SHP77 (cell line): ENCODE measurements around the gene CLCN4.

Source experiments
- DNase-seq, 2 experiments: peaks; one replicate each; lab custom pipeline; 2025; lab: John Stamatoyannopoulos, UW

Gene CLCN4

DNA sequence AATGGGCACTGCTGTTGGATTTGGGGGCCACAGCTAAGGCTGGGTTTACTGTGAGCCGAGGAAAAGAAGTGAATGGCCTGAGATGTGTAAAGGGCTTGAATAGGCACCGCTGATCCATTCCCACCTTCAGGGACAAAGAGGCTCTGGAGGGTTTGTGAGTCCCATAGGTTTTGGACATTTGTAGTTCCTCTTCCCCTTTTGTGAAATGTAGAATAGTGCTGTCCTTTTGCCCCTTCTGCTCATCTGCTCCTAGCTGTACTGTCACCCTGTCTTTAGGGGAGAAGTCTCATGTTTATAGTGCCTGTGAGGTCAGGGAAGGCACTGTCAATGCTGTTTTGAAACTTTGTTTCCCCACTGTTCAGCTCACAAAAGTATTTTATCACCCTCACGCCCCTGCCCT is 26.4 kb upstream of the CLCN4 start:
- DNase-seq, result no peak

DNA sequence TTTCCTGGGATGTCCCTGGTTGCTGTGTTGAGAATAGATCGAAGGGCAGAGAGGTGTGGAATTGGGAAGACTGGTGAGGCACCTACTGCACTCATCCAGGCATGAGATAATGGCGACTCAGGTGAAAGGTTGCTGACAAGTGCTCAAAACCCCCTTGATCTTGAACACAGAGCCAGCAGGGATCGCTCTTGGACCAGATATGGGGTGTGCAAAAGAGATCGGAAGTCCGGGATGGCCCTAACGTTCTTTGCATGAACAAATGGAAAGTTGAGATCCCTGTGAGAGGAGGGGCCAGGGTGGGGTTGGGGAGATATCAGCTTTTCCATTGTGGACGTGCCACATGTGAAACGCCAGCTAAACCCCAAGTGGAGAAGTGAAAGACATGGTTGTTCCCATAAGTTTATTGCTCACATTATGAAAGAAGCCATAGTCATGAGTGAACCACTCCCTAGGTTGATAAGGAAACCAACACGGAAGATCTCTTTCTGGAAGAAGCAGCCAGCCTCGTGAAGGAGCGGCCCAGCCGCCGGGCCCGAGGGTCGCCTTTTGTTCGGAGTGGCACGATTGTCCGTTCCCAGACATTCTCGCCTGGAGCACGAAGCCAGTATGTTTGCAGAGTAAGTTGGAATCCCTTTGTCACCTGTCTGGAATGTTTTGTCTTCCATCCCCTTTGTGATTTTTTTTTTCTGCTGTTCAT is 22.6 kb upstream of the CLCN4 start:
- no peak for DNase-seq

DNA sequence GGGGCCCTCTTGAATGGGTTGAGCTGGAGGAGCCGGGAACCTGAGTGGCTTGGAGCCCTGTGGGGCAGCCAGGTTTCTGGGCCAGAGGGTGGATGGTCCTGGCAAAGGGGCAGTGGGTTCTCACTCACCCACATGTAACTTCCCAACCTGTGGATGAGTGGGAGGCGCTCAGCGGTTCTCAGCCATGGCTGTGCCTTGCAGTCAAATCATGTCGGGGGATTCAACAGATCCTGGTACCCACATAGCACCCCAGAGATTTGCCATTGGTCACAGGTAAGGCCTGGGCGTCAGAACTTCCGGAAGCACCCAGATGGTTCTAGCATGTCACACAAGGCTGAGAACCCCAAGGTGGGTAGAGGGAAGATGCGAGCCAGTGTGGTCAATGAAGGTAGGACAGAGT is 21.9 kb upstream of the CLCN4 start:
- no peak for DNase-seq

DNA sequence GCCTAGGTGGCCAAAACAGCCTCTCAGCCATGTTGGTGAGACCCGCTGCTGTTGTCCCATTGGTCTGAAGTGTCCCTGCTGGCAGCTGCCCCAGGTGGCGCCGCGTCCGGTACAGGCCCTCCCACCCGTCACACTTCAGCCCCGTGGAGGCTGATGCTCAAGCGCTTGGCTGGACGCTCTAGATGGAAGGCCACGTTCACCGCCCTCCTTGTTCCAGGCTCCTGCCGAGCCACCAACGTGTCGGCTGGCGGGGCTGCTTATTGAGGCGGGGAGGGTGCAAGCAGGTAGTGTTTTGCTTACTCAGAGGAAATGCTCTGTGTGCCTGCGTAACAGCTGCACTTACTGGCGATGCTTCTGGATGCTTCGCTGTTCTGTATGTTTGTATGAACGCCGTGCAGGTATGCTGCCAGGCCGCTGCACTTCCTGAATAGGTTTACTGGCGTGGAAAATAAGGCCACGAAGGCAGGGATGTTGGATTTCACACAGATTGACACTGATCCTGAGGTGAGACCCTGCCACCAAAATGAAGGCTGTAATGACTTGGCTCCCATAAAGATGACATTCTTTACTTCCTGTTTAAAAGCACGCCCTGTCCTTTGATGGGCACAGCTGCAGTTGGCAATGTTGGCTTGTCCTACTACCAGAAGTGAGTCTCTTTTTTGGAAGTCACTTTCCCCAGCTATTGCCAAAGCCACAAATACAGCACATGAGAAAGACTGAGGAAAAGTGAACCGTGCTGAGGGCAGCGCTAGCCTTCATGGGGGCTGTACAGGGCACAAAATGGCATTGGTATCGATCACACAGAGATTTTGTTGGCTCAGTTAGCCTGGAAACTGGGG is 21.0 kb upstream of the CLCN4 start:
- DNase-seq, result no peak

DNA sequence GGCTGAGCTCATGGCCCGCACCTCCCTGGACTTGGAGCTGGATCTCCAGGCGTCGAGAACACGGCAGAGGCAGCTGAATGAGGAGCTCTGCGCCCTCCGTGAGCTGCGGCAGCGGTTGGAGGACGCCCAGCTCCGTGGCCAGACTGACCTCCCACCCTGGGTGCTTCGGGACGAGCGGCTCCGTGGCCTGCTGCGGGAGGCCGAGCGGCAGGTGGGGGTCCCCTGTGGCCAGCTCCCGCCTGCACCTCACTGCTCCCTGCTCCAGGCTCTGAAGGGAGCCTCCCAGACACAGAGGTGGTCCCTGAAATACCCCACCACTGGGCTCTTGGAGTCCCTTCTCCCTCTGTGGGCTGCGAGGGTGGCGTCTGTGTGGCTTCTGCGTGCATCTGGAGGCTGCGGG is 18.0 kb upstream of the CLCN4 start:
- no peak for DNase-seq

DNA sequence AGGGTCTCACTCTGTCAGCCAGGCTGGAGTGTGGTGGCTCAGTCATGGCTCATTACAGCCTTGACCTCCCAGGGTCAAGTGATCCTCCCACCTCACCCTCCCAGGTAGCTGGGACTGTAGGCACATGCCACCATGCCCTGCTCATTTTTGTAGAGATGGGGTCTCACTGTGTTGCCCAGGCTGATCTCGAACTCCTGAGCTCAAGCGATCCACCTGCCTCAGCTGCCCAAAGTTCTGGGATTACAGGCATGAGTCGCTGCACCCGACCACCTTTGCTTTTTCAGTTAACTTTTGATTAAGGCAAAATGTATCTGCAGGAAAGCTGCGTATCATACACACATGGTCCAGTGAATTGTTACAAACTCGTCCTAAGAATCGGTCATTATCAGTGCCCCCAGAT is 16.5 kb upstream of the CLCN4 start:
- DNase-seq, result no peak

DNA sequence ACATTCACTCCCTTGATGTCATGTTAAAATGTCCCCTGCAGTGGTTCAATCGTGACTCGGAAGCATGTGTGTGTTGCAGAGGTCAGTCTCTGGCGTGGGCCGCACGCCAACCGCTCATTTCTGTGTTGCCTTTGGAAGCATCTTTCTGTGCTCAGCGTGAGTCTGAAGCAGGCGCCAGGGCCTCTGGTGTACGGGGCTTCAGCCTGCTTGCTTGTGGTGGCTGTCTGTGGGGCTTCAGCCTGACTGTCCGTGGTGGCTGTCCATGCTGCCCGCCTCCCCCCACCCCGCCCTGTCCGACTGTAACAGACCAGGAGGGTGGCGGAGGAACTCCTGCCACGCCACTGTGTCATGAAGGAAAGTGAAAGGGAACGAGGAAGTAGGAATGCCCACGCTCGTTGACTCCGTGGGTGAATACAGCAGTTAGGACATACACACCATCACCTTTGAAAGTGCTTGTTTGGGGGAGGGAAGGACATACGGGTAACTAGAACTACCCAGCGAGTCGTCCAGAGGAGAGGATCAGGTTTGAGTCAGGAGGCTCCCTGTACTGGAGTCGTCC is 14.7 kb upstream of the CLCN4 start:
- DNase-seq, result no peak

DNA sequence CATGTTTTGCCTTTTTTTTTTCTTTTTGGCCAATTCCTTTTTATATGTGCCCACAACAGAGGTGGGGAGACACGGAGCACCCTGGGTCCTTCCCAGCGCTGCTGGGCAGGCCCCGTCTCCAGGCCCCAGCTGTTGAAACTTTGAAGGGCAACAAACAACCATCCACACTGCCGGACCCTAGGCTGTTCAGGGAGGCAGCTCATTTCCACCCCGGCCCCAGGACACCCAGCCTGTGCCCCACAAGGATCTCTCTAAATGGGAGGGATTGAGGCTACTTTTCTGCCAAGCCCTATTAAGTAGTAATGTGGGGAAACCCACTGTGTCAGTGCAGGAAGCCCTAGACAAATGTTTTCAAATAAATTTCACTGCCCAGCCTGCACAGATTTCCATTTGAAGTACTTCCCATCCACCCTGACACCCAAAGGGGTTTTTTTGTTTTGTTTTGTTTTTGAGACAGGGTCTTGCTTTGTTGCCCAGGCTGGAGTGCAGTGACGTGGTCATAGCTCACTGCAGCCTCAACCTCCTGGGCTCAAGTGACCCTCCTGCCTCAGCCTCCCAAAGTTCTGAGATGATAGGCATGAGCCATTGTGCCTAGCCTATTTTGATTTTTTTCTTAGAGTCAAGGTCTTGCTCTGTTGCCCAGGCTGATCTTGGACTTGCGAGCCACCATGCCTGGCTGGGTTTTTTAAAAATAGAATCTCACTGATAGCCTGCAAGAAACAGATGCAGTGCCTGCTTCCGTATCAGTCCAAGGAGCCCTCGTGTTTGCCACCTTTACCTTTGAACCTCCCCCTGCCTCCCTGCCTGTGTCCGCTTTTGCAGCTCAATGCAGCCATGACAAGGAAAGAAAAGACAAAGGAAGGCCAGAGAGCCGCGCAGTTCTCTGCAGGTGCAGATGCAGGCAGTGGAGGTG is 13.4 kb upstream of the CLCN4 start:
- DNase-seq, result no peak

DNA sequence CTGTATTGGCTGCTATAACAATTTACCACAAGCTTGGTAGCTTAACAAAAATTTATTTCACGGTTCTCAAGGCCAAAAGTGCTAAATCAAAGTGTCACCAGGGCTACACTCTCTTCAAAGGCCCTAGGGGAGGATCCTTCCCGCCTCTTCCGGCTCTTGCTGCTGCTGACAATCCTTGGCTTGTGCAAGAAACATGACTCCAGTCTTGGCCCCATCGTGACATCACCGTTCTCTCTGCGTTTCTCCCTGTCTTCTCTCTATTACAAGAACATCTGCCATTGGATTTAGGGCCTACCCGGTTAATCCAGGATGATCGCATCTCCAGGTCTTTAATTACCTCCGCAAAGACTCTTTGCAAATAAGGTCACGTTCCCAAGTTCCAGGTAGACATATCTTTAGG is 10.4 kb upstream of the CLCN4 start:
- no peak for DNase-seq

DNA sequence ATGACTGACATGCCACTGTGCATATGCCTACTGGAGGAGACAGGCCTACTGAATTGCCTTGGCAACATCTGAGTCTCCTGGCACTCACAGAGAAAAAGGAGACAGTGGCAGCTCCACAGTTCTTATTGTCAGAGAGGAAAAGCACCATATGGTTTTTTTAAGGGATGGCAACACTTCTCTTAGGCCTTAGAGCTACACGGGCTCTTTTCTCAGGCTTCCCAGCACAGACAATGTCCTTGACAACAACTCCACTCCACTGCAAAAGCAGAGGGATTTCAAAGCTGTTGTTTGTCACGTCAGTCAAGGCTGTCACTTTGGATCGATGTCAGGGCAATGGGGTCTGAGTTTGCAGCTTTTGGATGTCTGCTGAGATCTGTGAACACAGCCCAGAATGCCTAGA is 4.7 kb upstream of the CLCN4 start:
- DNase-seq, result no peak

DNA sequence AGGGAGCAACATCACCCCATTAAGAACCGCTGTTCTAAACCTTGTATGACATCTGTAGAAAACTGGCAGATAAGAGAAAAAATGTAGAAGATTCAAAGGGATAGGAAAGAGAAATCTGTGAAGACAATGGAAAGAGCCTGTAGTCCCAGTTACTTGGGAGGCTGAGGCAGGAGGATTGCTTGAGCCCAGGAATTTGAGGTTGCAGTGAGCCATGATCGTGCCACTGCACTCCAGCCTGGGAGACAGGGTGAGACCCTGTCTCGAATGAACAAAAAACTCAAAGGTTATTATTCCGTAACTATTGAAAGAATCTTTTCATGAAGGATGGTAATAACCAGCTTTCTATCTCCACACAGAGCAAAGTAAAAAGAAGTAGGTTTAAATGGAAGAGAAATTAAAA is 1.6 kb upstream of the CLCN4 start:
- no peak for DNase-seq

DNA sequence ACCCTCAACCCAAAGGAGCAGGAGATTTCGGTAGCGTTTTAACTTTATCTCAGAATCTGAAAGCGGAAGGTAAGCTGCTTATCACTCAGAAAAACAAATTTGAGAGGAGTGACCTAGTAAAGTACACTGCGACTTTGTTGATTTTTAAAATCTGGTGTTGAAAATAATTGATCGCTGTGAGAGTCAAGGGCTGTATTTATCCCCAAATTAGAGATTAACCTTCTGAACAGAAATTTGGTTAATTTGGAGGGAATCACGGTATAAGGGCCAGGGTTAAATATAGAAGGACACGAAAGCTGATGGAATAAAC is 212 bp downstream of the CLCN4 start:
- no peak for DNase-seq

DNA sequence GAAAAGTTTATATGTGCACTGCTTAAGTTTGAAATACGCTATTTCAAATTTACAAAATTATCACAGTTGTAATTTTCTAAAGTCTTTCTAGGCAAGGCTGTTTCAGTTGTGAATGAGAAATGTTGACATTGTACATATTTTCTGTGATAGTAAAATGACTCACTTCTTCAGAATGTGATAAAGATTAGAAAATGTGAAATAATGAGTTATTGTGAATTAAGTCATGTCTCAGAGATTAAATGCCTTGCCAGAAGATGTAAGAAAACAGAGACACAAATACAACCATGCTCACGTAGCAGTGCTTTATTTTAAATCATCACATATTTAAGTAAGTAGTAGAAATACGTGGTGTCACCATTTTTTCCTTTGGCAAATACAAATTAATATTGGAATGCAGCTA is 768 bp downstream of the CLCN4 start:
- no peak for DNase-seq

DNA sequence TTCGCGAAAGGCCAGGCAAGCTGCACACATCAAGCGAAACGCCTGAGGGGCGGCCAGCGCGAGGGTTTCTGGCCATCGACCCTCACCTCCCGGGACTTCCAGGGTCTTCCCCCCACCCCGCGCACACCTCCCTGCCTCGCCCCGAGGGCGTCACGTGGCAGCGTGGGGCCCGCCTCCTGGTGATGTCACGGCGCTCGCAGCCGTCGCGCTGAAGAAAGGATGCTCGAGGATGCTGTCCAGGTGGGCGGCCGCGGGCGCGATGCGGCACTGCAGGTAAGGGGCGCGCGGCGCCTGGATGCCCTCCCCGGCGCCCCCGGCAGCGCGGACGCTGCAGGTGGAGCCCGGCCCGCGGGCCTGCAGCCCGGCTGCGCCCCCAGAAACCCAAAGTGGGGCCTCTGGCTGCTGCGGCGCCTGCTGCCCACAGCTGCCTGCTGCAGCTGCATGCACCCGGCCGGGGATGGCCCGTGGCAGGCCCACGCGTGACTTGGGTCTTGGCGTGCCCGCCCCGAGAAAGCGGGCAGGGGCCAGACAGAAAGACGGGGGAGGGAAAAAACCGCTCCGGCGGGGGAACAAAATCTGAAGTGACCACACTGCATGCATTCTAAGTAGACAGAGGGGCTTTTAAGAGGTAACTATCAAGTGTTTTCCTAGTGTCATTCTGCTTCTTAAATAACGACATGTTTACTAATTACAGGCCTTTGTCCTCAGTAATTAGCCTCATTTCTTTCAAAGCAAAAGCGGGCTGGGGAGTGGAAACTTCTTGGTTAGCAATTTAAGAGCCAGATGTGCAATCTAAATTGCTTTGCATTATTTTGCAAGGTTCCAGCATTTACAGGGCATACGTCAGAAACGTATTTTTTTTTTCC is 1.7 kb downstream of the CLCN4 start:
- no peak for DNase-seq

DNA sequence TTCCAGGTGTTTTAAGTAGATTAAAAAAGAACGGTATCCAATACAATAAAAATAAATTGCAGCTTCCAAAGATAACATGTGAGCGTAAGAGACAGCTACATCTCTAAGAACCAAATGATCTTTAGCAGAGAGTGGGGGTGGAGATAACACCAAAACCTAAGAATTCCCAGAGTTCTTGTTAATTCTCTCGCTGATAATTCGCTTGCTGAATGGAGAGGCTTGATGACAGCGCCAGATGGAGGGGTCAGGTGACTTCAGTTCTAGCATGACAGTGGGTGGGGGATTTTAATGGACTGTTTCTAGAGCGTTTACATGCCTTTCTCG is 2.3 kb downstream of the CLCN4 start:
- no peak for DNase-seq

DNA sequence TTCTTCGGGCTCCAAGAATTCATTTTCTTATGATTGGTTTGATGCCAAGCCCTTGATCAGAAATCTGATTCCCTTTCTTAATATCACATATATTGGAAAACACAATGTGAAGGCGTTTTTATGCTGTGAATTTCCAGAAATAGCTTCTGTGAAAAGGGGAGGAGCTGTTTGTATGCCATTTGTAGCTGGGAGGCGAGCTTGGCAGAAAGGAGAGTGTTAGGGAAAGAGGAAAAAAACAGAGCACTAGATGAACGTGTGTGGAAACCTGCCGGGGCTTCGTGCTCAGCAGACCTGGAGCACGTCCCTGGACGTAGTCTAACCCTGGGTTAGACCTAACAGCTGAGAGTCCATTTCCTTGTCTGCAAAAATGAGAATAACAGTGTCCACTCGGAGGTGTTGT is 3.4 kb downstream of the CLCN4 start:
- no peak for DNase-seq

DNA sequence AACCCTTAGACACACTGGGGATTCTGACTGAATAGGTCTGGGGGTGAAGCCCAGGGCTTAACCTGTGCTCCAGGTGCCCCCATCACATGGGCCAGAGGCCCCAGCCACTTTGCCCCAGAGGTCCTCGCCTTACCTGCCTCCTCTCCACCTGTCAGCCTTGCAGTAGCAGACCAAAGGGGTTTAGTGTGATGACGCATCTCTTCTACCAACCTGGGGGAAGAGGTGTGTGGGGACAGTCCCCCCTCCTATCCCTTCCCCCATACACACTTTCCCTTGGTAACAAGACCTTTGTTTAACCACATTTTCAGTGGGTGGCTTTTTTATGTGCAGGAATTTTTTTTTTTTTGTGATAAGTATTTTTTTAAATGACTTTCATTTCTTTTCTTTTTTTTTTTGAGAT is 6.3 kb downstream of the CLCN4 start:
- DNase-seq, result no peak

DNA sequence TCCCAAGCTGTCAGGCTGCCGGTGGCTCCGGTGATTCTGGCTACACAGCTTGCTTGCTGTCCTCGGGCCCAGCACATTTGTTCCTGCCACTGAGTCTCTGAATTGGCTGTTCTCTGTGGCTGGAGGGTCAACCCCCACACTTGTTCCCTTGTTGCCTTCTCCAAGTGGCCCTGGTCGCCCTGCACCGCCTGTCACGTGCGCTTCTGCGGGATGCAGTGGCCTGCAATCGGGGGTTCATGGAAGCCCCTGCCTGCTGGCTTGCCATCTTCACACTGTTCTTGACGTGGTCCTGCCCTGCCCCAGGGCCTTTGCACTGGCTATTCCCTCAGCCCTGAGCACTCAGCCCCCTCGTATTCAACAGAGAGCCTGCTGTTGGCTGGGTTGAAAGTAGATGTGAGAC is 8.1 kb downstream of the CLCN4 start:
- DNase-seq, result no peak

DNA sequence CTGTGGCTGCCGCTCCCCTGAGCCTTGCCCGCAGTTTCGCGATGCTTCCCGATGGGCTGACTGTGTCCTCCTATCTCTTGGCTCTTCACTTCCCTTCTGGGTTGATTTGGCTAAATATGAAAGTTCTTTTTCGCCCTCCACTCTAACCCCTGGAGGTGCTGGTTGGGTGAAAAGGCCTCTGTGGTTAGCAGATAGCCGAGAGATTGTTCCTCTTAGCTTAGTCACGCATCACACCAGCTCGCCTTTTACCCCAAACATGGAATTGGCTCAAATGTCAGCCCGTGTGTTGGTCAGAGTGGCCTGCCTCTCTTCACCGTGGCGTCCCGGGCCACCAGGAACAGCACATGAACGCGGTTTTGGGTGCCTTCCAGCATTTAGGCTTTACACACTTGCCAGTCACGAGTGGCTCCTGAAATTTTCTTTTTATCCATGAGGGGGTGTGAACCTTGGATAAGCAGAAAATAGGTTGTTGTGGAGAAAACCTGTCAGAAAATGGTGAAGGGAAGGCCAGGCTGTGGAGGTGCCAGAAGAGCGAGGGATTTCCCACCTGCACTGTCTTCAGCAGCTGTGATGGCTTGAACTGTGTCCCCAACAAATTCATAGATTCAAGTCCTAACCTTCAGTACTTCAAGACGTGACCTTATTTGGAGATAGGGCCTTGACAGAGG is 8.9 kb downstream of the CLCN4 start:
- no peak for DNase-seq

DNA sequence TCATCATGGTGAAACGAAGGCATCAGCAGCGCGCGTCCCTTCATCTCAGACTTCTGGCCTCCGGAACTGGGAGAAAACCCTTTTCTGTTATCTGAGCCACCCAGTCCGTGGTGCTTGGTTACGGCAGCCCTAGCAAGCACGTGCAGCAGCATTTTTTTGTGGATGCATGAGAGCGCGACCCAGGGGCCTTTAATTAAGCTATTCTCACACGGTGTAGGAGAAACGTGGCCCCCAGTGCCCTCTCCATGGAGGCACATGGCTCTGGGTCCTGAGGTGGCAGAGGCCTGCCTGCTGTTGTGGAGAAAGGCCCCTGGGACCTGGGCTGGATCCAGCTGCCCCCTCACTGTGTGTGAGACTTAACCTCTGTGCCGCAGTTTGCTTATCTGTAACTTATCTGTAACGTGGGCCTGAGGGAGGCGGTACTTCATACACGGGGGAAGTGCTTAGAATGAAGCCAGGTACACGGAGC is 9.5 kb downstream of the CLCN4 start:
- no peak for DNase-seq

DNA sequence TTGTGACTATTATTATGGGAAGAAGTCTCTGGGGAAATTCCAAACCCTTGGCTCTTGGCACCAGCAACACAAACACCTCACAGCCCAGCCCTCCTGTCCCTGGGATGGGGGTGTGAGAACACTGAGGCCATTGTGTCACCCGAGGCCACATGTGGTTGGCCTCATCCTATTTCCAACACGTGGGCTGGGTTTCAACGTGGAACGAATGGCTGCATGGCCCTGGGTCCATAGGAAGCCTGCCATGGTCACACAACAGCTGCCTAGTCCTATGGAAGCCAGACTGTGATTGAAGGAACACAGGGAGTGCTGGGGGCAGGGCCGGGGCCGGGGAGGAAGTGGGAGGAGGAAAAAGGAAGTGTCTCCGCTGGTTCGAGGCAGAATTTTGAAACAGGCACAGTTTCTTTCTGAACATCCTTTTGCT is 10.0 kb downstream of the CLCN4 start:
- DNase-seq, result no peak
